Dendritic cell treated with granulocyte-macrophage colony-stimulating factor and Interleukin-4, amounts not matched to agents 40 ng/mL and 50 ng/mL, for 4 days (primary cell): ENCODE results near the gene CTNNBIP1.

Source experiments
- H3K27ac Mint-ChIP-seq: one replicate; pipeline ENCODE4 v1.8.0; 2022; ENCODE audit warnings: mild to moderate bottlenecking, mixed read lengths
- H3K27me3 Mint-ChIP-seq: one replicate; pipeline ENCODE4 v1.8.0; 2022; ENCODE audit warnings: mild to moderate bottlenecking, mixed read lengths
- H3K36me3 Mint-ChIP-seq: one replicate; pipeline ENCODE4 v1.8.0; 2022; ENCODE audit warnings: low read depth, mixed read lengths
- H3K4me1 Mint-ChIP-seq: one replicate; pipeline ENCODE4 v1.8.0; 2022; ENCODE audit warnings: low read depth, mixed read lengths
- H3K4me3 Mint-ChIP-seq: one replicate; pipeline ENCODE4 v1.8.0; 2022; ENCODE audit warnings: mild to moderate bottlenecking, moderate library complexity, mixed read lengths
- H3K9me3 Mint-ChIP-seq: one replicate; pipeline ENCODE4 v1.8.0; 2022; ENCODE audit warnings: mixed read lengths
- intact Hi-C: fragments of 100-400 bp; cut with micrococcal nuclease; formaldehyde crosslinking; loops from one replicate; pipeline ENCODE4 v1.15.0; 2022

Gene CTNNBIP1

GRCh38 chr1:9912264-9912936, 2.3 kb upstream of the CTNNBIP1 start:
- no peaks in the 10 kb centered on the region for H3K27me3 Mint-ChIP-seq
- peak overlapping the region; percentile 60 for H3K27ac Mint-ChIP-seq
- H3K9me3 Mint-ChIP-seq: no peaks in the 10 kb centered on the region
- no peak overlapping the region for H3K4me3 Mint-ChIP-seq
- H3K36me3 Mint-ChIP-seq: peaks cover 19% of the 10 kb centered on the region
- intact Hi-C loops: no loop called here
- peaks cover 42% of the 10 kb centered on the region for H3K4me1 Mint-ChIP-seq

GRCh38 chr1:9910423-9911178, 532 bp upstream of the CTNNBIP1 start:
- H3K27ac Mint-ChIP-seq: peak overlapping the region; percentile 98
- peak overlapping the region; percentile 90 for H3K4me3 Mint-ChIP-seq
- peaks cover 55% of the 10 kb centered on the region for H3K4me1 Mint-ChIP-seq
- H3K9me3 Mint-ChIP-seq: no peaks in the 10 kb centered on the region
- intact Hi-C loops: loop anchor here (1.0 to 2.0 kb wide), 2 partner anchors 36 to 122 kb away; partner anchors contain the start of gene UBE4B
- H3K27me3 Mint-ChIP-seq: no peaks in the 10 kb centered on the region
- H3K36me3 Mint-ChIP-seq: peaks cover 34% of the 10 kb centered on the region

GRCh38 chr1:9909234-9910046, 629 bp downstream of the CTNNBIP1 start:
- Mint-ChIP-seq H3K36me3 (peaks cover 34% of the 10 kb centered on the region), H3K4me3 (peak overlapping the region; percentile 99), H3K27me3 (no peaks in the 10 kb centered on the region), H3K27ac (peak overlapping the region; percentile 97), H3K9me3 (no peaks in the 10 kb centered on the region), H3K4me1 (peaks cover 67% of the 10 kb centered on the region)
- intact Hi-C loops: loop anchor here (1.0 to 2.0 kb wide), 2 partner anchors 35 to 123 kb away; partner anchors contain the start of gene UBE4B

GRCh38 chr1:9908871-9909233, 1.2 kb downstream of the CTNNBIP1 start:
- intact Hi-C loops: no loop called here
- H3K4me1 Mint-ChIP-seq: peaks cover 70% of the 10 kb centered on the region
- H3K27me3 Mint-ChIP-seq: no peaks in the 10 kb centered on the region
- H3K4me3 Mint-ChIP-seq: peak overlapping the region; percentile 99
- H3K27ac Mint-ChIP-seq: peak overlapping the region; percentile 97
- peaks cover 34% of the 10 kb centered on the region for H3K36me3 Mint-ChIP-seq
- no peaks in the 10 kb centered on the region for H3K9me3 Mint-ChIP-seq

- H3K9me3 Mint-ChIP-seq: no peaks in the 10 kb centered on the region
- H3K4me3 Mint-ChIP-seq: no peak overlapping the region
- no peaks in the 10 kb centered on the region for H3K27me3 Mint-ChIP-seq
- intact Hi-C loops: no loop called here
- peaks cover 34% of the 10 kb centered on the region for H3K36me3 Mint-ChIP-seq
- H3K4me1 Mint-ChIP-seq: peaks cover 68% of the 10 kb centered on the region
- H3K27ac Mint-ChIP-seq: peak overlapping the region; percentile 7
These were observed 2.6 kb downstream of the CTNNBIP1 start for GRCh38 chr1:9907441-9907840.

- H3K9me3 Mint-ChIP-seq: no peaks in the 10 kb centered on the region
- no peak overlapping the region for H3K27ac Mint-ChIP-seq
- no peaks in the 10 kb centered on the region for H3K27me3 Mint-ChIP-seq
- intact Hi-C loops: no loop called here
- no peak overlapping the region for H3K4me3 Mint-ChIP-seq
- H3K4me1 Mint-ChIP-seq: peaks cover 71% of the 10 kb centered on the region
- peaks cover 34% of the 10 kb centered on the region for H3K36me3 Mint-ChIP-seq
These were observed 3.6 kb downstream of the CTNNBIP1 start for GRCh38 chr1:9906466-9906865.

- Mint-ChIP-seq H3K36me3 (peaks cover 36% of the 10 kb centered on the region), H3K27me3 (no peaks in the 10 kb centered on the region), H3K4me1 (peaks cover 79% of the 10 kb centered on the region), H3K4me3 (no peak overlapping the region), H3K27ac (peak overlapping the region; percentile 70), H3K9me3 (no peaks in the 10 kb centered on the region)
- intact Hi-C loops: no loop called here
These were observed 5.1 kb downstream of the CTNNBIP1 start for GRCh38 chr1:9905010-9905409.

- intact Hi-C loops: no loop called here
- no peak overlapping the region for H3K4me3 Mint-ChIP-seq
- H3K9me3 Mint-ChIP-seq: no peaks in the 10 kb centered on the region
- H3K27me3 Mint-ChIP-seq: no peaks in the 10 kb centered on the region
- H3K36me3 Mint-ChIP-seq: peaks cover 33% of the 10 kb centered on the region
- H3K27ac Mint-ChIP-seq: peak overlapping the region; percentile 70
- H3K4me1 Mint-ChIP-seq: peaks cover 83% of the 10 kb centered on the region
These were observed 5.5 kb downstream of the CTNNBIP1 start for GRCh38 chr1:9904596-9904995.

- intact Hi-C loops: no loop called here
- no peaks in the 10 kb centered on the region for H3K9me3 Mint-ChIP-seq
- H3K4me3 Mint-ChIP-seq: no peak overlapping the region
- peaks cover 83% of the 10 kb centered on the region for H3K4me1 Mint-ChIP-seq
- H3K36me3 Mint-ChIP-seq: peaks cover 27% of the 10 kb centered on the region
- H3K27ac Mint-ChIP-seq: no peak overlapping the region
- no peaks in the 10 kb centered on the region for H3K27me3 Mint-ChIP-seq
These were observed 6.1 kb downstream of the CTNNBIP1 start for GRCh38 chr1:9903801-9904527.

- Mint-ChIP-seq H3K4me3 (no peak overlapping the region), H3K9me3 (no peaks in the 10 kb centered on the region), H3K27ac (peak overlapping the region; percentile 95), H3K27me3 (no peaks in the 10 kb centered on the region), H3K36me3 (peaks cover 18% of the 10 kb centered on the region), H3K4me1 (peaks cover 67% of the 10 kb centered on the region)
- intact Hi-C loops: no loop called here
These were observed 8.0 kb downstream of the CTNNBIP1 start for GRCh38 chr1:9902060-9902452.

- H3K27me3 Mint-ChIP-seq: no peaks in the 10 kb centered on the region
- intact Hi-C loops: no loop called here
- H3K27ac Mint-ChIP-seq: peak overlapping the region; percentile 95
- peak overlapping the region; percentile 94 for H3K4me3 Mint-ChIP-seq
- peaks cover 11% of the 10 kb centered on the region for H3K36me3 Mint-ChIP-seq
- no peaks in the 10 kb centered on the region for H3K9me3 Mint-ChIP-seq
- peaks cover 63% of the 10 kb centered on the region for H3K4me1 Mint-ChIP-seq
These were observed 8.7 kb downstream of the CTNNBIP1 start for GRCh38 chr1:9901148-9902059.

GRCh38 chr1:9900142-9901043, 9.7 kb downstream of the CTNNBIP1 start:
- Mint-ChIP-seq H3K4me3 (peak overlapping the region; percentile 94), H3K4me1 (peaks cover 65% of the 10 kb centered on the region), H3K36me3 (peaks cover 6% of the 10 kb centered on the region), H3K27ac (peak overlapping the region; percentile 95), H3K9me3 (no peaks in the 10 kb centered on the region), H3K27me3 (no peaks in the 10 kb centered on the region)
- intact Hi-C loops: no loop called here
